Hematopoietic multipotent progenitor cell treated with erythropoietin and hydrocortisone succinate and interleukin-3 and kit ligand, for 6 days (in vitro differentiated cells): ENCODE measurements around the gene CHD9.
"Not testable (repeated sequence)": the region's sequence is repeated elsewhere in the genome, so short reads cannot be mapped to it uniquely, and the experiment has no call there.

Source experiments
- DNase-seq: peaks from one replicate; pipeline ENCODE4 v3.0.0-alpha.2; 2015

CHD9 gene

GRCh38 chr16:53291757-53292392 is 237.1 kb downstream of the CHD9 start:
- DNase-seq: no peak

GRCh38 chr16:53297477-53297876 is 242.7 kb downstream of the CHD9 start:
- DNase-seq: no peak

- no peak for DNase-seq
Observed at GRCh38 chr16:53304334-53304733, 249.5 kb downstream of the CHD9 start.

- DNase-seq: no peak
Observed at GRCh38 chr16:53305743-53306142, 251.0 kb downstream of the CHD9 start.

GRCh38 chr16:53309457-53309856 is 254.7 kb downstream of the CHD9 start:
- peak; percentile 10 for DNase-seq

GRCh38 chr16:53320992-53321391 is 266.2 kb downstream of the CHD9 start:
- DNase-seq: no peak

- DNase-seq: no peak
Observed at GRCh38 chr16:53323924-53324323, 269.1 kb downstream of the CHD9 start.

- not testable (repeated sequence) for DNase-seq
Observed at GRCh38 chr16:53330991-53331390, 276.2 kb downstream of the CHD9 start.

GRCh38 chr16:53334581-53334980 is 279.8 kb downstream of the CHD9 start:
- no peak for DNase-seq

- no peak for DNase-seq
Observed at GRCh38 chr16:53337294-53337693, 282.5 kb downstream of the CHD9 start.

- DNase-seq: no peak
Observed at GRCh38 chr16:53341792-53342191, 287.0 kb downstream of the CHD9 start.

GRCh38 chr16:53355064-53355463 is 300.3 kb downstream of the CHD9 start:
- DNase-seq: no peak

- no peak for DNase-seq
Observed at GRCh38 chr16:53356478-53357207, 301.9 kb downstream of the CHD9 start.

- DNase-seq: no peak
Observed at GRCh38 chr16:53357208-53357586, 302.4 kb downstream of the CHD9 start.

GRCh38 chr16:53357955-53358354 is 303.2 kb downstream of the CHD9 start:
- no peak for DNase-seq

- DNase-seq: no peak
Observed at GRCh38 chr16:53358884-53359283, 304.1 kb downstream of the CHD9 start.

- DNase-seq: peak; percentile 77
Observed at GRCh38 chr16:53369921-53370320, 315.1 kb downstream of the CHD9 start.

GRCh38 chr16:53370827-53371226 is 316.0 kb downstream of the CHD9 start:
- no peak for DNase-seq

- no peak for DNase-seq
Observed at GRCh38 chr16:53372992-53373871, 318.4 kb downstream of the CHD9 start.

GRCh38 chr16:53374800-53375199 is 320.0 kb downstream of the CHD9 start:
- no peak for DNase-seq

GRCh38 chr16:53378138-53378537 is 323.3 kb downstream of the CHD9 start:
- no peak for DNase-seq
